Peyer's patch (tissue), 4 donors: ENCODE data around the gene KRT77.

Source experiments
- POLR2A ChIP-seq, 2 donors: fragments of 450-650 bp; IDR thresholded peaks; one replicate each; pipeline ENCODE4 v1.5.1; 2017; ENCODE audit warnings: antibody characterized with exemption in 2 of 2, mild to moderate bottlenecking in 2 of 2, moderate library complexity in 2 of 2
- TF ChIP-seq, protein P1 (sequence below), 6 experiments: fragments of 450-650 bp in 4 of 6; fragments of 200-600 bp in 2 of 6; sonication (generic) in 1 of 6; IDR thresholded peaks; one replicate each; pipeline ENCODE4 v1.5.1; 2017 to 2019; ENCODE audit warnings: antibody characterized with exemption in 6 of 6, mild to moderate bottlenecking in 3 of 6, moderate library complexity in 1 of 6

DNA sequence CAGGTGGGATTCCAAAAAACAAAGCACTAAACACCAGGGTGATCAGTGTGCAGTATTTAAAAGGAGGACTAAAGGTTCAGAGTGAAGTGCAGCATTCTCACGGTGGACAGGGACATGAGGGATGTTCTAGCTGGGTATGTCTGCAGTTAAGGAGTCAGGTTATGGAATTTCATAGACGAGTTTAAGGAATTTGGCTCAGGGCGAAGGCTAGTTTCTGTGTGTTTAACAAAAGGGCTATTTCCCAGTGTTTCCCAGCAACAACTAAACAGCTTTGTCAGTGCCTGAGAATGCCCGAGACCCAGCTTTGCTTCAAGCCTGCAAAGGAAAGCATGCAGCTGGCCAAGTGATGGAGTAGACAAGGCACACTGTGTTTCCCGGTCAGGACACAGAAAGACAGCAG lies 30.1 kb downstream of the KRT77 start:
- TF ChIP-seq, protein P1, sequence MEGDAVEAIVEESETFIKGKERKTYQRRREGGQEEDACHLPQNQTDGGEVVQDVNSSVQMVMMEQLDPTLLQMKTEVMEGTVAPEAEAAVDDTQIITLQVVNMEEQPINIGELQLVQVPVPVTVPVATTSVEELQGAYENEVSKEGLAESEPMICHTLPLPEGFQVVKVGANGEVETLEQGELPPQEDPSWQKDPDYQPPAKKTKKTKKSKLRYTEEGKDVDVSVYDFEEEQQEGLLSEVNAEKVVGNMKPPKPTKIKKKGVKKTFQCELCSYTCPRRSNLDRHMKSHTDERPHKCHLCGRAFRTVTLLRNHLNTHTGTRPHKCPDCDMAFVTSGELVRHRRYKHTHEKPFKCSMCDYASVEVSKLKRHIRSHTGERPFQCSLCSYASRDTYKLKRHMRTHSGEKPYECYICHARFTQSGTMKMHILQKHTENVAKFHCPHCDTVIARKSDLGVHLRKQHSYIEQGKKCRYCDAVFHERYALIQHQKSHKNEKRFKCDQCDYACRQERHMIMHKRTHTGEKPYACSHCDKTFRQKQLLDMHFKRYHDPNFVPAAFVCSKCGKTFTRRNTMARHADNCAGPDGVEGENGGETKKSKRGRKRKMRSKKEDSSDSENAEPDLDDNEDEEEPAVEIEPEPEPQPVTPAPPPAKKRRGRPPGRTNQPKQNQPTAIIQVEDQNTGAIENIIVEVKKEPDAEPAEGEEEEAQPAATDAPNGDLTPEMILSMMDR (IDR thresholded peaks at IDR 0.05) = no peak
- TF ChIP-seq POLR2A (IDR thresholded peaks at IDR 0.05) = no peak
